Dedifferentiated amniotic fluid mesenchymal stem cell (primary cell): ENCODE results near the gene IFI44L.

Source experiments
- DNase-seq: peaks from one replicate; pipeline ENCODE4 v3.0.0-alpha.2; 2016; ENCODE audit errors: extremely low spot score

IFI44L gene

DNA sequence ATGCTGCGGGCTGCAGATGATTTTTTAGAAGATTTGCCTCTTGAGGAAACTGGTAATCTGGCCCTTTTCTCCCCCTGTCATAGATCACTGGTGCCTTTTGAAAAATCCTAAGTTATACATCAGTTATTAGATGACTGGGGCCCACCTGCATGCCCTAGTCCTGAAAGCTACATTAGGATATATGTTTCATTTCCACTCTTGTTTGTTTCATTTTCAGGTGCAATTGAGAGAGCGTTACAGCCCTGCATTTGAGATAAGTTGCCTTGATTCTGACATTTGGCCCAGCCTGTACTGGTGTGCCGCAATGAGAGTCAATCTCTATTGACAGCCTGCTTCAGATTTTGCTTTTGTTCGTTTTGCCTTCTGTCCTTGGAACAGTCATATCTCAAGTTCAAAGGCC lies 21.3 kb downstream of the IFI44L start:
- DNase-seq, result no peak

DNA sequence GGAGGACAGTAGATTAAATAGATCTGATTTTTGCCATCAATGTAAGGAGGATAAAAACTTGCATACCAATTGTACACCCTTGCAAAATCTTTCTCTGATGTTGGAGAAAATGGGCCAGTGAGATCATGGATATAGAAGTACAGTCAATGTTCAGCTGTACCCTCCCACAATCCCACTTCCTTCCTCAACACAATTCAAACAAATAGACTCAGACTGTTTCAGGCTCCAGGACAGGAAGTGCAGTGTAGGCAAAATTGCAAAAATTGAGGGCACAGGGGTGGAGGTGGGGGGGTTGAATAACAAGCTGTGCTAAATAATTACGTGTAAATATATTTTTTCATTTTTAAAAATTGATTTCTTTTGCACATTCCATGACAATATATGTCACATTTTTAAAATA lies 25.5 kb downstream of the IFI44L start:
- no peak for DNase-seq

DNA sequence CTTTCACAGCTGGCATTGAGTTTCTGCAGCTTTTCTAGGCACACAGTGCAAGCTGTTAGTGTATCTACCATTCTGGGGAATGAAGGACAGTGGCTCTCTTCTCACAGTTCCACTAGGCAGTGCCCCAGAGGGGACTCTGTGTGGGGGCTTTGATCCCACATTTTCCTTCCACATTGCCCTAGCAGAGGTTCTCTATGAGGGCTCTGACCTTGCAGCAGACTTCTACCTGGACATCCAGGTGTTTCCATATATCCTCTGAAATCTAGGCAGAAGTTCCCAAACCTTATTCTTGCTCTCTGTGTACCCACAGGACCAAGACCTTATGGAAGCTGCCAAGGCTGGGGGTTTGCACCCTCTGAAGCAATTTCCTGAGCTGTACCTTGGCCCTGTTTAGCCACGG lies 27.0 kb downstream of the IFI44L start:
- no peak for DNase-seq

DNA sequence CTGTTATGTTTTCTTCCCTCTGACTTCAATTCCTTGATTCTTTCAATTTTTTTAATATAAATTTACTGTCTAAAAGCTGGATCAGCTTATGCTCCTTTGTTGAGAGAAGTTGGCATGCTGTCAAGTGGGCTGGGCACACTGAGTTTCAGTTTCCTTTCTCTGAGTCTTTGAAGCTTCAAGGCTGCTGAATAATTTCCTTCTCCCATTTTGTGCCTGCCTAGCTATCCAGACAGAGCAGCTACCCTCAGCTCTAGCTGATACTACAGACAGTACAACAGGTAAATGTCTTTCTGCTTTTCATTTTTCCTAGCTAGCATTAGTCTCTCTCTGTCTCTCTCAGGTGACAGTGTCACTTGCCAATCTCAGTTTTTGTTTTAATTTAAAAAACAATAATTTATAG lies 29.4 kb downstream of the IFI44L start, which contains the start of gene IFI44:
TSS of gene IFI44 (plus strand) at position 204 of the 400 bp plus-strand sequence. CDS start 365 bp downstream, outside the sequence.
- peak; percentile 81 for DNase-seq

DNA sequence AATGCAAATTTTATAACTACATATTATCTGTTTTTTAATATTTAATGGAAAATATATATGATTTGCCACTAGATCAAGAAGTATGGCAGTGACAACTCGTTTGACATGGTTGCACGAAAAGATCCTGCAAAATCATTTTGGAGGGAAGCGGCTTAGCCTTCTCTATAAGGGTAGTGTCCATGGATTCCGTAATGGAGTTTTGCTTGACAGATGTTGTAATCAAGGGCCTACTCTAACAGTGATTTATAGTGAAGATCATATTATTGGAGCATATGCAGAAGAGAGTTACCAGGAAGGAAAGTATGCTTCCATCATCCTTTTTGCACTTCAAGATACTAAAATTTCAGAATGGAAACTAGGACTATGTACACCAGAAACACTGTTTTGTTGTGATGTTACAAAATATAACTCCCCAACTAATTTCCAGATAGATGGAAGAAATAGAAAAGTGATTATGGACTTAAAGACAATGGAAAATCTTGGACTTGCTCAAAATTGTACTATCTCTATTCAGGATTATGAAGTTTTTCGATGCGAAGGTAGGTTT lies 29.9 kb downstream of the IFI44L start:
- DNase-seq, result no peak

DNA sequence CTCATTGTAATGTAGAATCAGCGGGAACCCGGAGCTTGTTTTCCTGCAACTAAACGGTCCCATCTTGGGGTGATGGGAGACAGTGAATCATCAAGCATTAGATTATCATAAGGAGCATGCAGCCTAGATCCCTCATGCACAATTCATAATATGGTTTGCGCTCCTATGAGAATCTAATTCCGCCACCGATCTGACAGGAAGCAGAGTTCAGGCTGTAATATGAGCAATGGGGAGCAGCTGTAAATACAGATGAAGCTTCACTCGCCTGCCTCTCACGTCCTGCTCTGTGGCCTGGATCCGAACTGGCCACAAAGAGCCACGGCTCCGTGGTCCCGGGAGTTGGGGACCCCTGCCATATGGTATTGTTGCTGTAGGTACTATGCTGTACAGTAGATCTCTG lies 31.0 kb downstream of the IFI44L start:
- no peak for DNase-seq

DNA sequence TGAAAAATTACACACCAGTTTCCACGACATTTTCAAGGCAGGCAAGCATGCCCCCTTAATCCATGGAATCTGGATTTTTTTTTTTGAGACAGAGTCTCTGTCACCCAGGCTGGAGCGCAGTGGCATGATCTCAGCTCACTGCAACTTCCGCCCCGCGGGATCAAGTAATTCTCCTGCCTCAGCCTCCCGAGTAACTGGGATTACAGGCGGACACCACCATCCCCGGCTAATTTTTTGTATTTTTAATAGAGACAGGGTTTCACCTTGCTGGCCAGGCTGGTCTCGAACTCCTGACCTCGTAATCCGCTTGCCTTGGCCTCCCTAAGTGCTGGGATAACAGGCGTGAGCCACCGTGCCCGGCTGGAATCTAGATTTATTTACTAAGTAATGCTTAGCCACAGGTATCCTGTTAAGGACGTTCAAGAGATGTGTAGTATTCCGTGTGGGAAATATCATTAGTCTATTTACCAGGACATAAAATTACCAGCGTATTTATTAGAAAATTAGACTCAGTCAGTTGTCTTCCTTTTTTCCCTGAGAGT lies 31.8 kb downstream of the IFI44L start:
- DNase-seq, result no peak

DNA sequence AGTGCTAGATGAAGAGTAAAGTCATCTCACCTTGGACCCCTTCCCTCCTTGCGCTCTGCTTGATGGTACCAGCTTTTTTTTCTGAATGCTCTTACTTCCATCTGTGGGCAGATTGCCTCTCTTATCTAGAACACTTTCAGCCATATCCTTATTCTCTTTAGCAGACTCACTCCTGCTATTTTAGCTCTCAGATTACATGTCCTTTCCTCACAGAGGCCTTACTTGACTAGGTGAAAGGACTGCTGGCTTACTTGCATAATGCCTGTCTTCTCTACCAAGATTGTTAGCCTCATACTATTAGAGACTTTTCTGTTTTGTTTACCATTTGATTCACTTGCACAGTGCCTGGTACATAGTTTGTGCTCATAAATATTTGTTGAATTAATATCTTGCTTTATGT lies 38.7 kb downstream of the IFI44L start:
- DNase-seq, result no peak

DNA sequence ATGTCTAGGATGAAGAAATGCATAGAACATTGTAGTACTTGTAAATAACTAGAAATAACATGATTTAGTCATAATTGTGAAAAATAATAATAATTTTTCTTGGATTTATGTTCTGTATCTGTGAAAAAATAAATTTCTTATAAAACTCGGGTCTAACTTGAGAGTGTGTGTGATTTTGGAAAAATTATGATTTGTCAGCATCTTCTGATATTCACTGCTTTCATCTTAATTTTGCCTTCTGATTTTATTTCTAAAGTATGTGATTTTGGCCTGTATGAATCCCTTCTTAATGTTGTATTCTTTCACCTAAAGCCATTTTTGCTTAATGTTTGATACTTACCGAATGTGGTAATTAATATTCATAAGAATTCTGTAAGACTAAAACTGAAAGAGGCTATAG lies 43.7 kb downstream of the IFI44L start:
- no peak for DNase-seq

DNA sequence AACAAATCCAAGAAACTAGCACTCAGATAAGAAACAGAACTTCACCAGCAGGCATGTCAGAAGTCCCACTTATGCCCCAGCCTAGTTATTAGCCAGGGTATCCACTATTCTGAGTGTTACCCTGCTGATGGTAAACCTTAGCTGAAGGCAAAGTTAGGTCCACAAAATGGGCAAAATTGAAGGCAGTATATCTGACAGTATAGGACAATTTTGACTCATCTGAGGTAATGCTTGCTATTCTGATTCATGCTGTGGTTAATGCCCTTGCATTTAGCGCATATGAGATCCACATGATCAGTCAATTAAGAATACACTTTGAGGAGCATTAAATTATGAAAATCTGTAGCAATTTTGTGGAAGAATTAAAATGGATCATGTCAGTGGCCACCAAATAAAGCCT lies 44.5 kb downstream of the IFI44L start:
- no peak for DNase-seq

DNA sequence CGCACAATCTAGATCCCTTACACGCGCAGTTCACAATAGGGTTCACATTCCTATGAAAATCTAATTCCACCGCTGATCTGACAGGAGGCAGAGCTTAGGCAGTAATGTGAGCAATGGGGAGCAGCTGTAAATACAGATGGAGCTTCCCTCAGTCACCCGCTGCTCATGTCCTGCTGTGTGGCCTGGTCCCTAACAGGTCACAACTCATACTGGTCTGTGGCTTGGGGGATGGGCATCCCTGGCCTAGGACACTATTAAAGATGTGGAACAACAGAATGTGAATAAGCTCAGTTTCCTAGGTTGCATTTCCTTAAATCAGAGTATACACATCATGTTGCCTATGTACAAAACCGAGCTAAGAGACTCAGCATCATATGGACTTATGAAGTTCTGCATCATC lies 45.6 kb downstream of the IFI44L start:
- no peak for DNase-seq

DNA sequence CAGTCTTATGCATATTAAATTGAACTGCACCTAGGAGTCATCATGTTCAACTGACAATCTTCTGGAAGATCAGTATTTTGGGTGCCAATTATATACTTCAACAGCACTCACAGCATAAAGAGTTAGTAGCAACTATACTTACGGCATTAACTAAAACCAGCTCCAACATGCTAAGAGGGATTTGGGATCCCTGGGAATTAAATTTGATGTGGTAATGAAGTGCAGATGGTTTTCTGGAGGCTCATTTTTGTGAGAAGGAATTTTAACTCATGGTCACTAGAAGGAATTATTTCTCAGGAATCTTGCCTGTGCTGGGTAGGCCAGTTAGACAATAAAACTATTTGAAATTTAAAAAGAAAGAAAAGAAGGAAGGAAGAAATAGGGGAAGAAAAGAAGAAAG lies 47.7 kb downstream of the IFI44L start:
- DNase-seq, result no peak

DNA sequence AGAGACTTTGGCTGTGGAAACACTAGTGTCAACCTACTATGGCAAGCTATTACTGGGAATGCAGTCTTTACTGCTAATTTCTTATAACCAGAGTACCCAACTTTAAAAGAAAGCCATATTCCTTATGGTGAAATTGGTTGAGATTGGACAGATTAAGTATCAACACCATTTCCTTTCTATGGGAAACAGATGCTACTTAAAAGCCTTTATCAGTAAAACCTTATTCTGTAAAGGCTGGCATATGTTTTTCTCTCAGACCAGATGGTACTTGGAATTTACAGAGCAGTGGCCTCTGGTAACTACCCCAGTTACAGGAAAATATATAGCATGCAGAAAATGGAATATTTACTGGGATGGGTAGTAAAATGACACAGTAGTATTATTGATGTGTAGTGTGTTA lies 48.2 kb downstream of the IFI44L start:
- DNase-seq, result no peak

DNA sequence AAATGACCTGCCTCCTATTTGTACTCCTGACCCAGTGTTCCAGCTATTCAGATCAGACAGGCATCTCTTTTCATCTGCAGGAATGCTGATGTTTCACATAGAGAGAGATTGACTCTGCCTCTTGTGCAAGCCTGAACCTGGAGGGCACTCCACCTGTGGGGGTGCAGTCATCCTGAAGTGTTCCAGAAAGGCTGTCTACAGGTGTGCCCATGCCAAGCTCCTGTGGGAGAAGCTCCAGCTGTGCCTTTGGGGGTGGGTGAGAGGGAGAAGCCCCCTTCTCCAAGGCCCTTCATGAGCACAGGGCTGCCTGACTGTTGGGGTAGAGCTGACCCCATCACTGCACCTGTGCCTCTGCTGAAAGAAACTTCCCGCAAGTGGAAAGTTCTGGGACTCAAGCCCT lies 52.2 kb downstream of the IFI44L start:
- no peak for DNase-seq

DNA sequence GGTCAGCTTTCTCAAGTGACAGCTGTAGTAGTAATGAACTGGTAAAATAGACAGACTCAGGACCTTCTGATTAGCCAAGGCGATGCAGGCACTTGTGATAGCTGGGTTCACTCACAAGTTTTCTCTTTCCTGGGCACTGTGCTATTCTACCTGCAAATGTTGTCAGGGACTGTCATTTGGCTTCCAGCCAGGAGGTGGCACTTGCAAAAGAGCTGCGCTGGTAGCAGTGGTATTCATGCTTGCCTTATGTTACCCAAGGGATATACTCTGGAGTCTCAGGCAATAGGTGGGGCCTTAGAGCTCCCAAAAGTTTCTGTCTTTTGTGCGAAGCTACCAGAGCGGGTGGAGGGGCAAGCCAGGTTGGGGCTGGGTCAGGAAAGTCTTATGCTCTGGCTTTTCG lies 52.9 kb downstream of the IFI44L start:
- no peak for DNase-seq

DNA sequence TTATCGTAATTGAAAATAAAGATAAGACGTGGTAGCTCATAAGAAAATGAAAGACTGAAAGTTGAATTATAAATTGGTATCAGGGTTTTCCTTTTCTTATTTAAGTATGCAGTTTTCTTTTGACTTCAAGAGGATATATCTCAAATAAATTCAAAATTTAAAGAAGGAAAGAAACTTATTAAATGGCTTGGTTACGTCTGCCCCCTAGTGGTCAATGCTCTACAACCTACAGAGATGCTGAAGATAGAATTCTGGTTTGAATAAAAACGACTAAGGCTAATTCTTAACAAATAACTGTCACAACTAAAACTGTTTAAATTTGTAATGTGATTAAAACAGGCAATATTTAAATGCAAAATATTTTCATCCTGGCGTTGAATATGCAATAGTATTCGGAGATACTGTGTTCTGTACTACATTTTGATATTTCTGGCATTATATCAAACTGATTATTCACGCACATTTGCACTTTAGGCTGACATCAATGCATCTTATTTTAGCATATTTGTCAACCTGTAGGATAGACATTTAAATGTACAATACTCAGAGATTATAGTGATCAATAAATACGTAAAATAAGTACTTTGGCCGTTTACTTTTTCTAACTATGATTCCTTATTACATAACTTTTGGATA lies 56.2 kb downstream of the IFI44L start:
- peak; percentile 88 for DNase-seq

DNA sequence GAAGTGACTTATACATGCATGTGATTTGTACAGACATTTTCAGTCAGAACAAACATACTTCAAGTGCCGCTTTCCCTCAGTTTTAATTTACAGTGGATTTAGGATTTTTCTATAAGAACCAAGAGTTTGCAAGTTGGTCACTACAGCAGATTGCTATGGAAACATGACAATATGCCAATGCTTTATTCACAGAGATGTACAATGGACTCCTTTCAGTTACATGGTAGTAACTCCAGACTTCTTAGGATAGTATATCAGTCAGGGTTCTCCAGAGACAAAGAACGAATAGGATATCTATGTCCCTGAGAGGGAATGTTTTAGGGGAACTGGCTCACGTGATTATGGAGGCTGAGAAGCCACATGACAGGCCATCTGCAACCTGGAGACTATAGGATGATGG lies 56.7 kb downstream of the IFI44L start:
- no peak for DNase-seq

DNA sequence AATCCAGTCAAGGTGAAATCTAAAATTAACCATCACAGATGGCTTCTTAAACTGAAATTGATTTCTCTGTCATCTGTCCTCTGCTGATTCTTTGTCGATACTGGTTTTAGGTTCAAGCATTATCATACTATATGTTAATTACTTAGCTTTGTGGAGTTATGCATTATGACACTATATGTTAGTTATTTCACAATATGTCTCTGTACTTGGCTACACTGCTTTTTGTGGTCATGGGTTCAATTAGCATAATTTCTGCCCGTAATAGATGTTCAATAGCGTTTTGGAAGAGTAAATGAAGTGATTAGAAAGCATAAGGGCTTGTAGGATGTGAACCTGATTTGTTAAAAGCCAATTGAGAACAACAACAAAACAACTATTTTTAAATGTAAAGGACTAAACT lies 57.5 kb downstream of the IFI44L start:
- no peak for DNase-seq

DNA sequence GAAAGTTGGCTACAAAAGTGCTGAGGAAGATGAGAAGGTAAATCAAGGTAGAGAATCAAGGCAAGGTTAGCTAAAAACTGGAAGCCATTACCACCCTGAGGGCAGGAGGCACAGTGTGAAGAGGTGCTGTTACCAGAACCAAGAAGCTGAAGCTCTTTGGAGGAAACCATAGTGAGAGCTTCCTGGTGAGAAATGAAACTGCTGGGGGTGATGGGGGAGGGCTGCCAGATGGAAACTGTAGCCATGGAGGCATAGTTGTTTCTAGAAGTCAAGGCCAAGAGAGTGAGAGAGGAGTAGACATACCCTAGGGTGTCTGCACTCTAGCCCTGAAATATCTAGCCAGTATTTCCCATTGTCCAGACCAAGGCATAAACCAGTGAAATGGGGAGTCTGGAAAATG lies 58.1 kb downstream of the IFI44L start:
- no peak for DNase-seq

DNA sequence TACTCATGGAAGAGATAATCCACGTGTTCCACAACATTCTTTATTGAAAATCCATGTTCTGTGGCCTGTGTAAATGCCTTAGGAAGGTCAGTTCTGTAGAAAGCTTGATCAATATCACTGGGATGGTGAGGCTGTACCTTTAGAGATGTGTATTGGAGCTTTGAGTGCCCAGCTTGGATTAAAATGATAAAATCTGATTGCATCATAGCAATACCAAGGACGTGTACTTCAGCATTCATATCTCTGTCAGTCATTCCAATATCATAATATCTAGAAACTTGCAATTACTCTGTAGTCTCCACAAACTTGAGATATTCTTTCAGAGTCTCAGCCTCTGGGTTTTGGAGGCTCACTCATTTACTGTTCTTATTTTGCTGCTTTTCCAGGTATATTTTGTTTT lies 61.0 kb downstream of the IFI44L start:
- no peak for DNase-seq

DNA sequence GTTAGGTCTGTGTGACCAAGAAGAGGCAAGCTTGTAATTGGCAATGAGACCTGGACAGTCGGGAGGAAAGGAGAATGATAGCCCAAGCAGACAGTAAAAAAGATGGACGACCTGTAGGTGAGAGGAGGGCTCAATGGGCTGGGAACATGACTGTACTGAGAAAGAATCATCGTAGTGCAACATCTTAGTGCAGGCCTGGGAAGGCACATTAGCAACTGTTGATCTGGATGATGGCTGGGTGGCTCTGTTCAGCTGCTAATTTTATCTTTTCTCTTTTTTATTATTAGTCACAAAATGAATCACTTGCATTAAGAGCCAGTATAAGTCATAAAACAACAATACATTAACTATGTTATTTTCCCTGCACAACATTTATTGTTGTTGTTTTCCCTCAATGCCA lies 62.2 kb downstream of the IFI44L start:
- no peak for DNase-seq

DNA sequence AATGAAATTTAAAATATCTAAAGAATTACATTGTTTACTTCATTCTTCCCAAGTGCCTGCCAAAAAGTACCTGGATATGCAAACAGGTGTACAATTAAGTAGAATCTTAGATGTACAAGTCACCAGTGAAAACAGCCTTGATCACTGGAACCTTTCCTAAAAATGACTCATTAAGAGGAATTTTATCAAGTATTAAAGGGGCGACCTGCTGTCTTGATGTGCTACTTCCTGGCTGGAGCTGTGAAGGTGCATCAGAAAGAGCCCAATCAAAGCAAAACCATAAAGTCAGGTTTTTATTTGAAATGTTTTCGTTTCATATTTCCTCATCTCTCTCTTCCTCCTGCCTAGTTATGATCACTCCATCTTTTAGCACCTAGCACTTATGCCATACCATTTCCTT lies 62.8 kb downstream of the IFI44L start:
- DNase-seq, result no peak

DNA sequence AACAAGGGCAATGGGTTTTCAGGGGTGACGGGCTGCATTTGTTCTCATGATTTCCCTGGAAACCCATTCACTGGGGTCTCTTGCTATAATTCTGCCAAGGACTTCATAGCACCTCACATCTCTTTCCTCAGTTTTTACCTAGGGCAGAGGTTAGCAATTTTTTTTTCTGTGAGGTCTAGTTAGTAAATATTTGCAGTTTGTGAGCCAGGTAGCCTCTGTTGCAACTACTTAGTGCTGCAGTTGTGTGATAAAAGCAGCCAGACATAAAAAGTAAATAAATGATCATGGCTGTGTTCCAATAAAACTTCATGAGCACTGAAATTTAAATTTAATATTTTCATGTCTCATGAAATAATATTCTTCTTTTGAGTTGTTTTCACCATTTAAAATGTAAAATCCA lies 67.1 kb downstream of the IFI44L start:
- DNase-seq, result no peak

DNA sequence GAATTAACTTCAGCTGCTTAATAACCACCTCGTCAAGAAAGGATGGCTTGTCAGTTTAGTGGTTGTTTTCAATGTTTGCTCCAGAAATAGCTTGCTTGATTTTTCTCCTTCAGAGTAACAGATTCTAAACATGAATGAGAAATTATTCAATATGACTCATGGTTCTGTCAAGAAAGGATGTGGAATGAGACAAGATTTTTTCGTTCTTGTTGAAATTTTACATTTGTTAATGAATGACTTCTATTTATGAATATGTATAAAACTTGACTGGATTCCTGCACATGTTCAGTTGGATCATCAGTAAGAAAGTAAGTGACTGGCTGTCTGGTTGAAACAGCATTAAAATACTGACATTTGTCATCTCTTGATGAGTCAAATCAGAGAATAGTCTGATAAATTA lies 67.7 kb downstream of the IFI44L start:
- peak; percentile 34 for DNase-seq
